ENCODE data around the gene LMNB1.
A peak's percentile ranks its signal among the peaks of the same experiment; 100 is the strongest.
"Not testable (repeated sequence)": the region's sequence is repeated elsewhere in the genome, so short reads cannot be mapped to it uniquely, and the experiment has no call there.

LMNB1 gene

DNA sequence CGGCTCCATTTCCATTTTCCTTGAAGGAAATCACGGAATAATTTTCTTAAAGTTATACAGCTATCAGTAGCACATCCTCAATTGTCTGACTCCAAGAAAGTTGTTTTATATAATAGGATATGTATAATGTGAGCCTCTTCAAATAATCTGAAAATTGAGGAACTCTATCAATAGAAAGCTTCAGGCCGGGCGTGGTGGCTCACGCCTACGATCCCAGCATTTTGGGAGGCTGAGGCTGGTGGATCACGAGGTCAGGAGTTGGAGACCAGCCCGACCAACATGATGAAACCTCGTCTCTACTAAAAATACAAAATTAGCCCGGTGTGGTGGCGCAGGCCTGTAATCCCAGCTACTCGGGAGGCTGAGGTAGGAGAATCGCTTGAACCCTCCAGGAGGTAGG is 3.4 kb upstream of the LMNB1 start:
- not testable (repeated sequence) for H4K91ac ChIP-seq (ENCODE audit: low read depth, low read length, poor library complexity); H3K4me1 ChIP-seq (ENCODE audit: control insufficient read depth in 2 of 2, insufficient read depth in 1 of 2, low read depth in 1 of 2, low read length in 2 of 2); H3K23ac ChIP-seq (ENCODE audit: low read depth, low read length, poor library complexity); H2BK5ac ChIP-seq (ENCODE audit: low read length); H3K4ac ChIP-seq (ENCODE audit: low read length); H2BK12ac ChIP-seq (ENCODE audit: low read length); H3K4me2 ChIP-seq (ENCODE audit: insufficient read depth, low read length, poor library complexity, severe bottlenecking); H3K79me1 ChIP-seq (ENCODE audit: low read depth, low read length); H3K14ac ChIP-seq (ENCODE audit: low read length); H2AK5ac ChIP-seq (ENCODE audit: low read depth, low read length); H2BK120ac ChIP-seq (ENCODE audit: low read depth, low read length); H3K9ac ChIP-seq (ENCODE audit: low read depth, low read length, poor library complexity); H2AFZ ChIP-seq (ENCODE audit: low read length); H3K9me3 ChIP-seq (replicated peaks in 1 of 2; ENCODE audit: control insufficient read depth in 2 of 2, insufficient read depth in 1 of 2, low read depth in 1 of 2, low read length in 2 of 2); H3K4me3 ChIP-seq (ENCODE audit: low read length in 2 of 2); H2BK15ac ChIP-seq (ENCODE audit: low read length); H4K8ac ChIP-seq (ENCODE audit: low read depth, low read length); H3K27ac ChIP-seq (replicated peaks; ENCODE audit: low read length); H3K18ac ChIP-seq (ENCODE audit: low read length); DNase-seq (ENCODE audit: low spot score); H3K36me3 ChIP-seq (replicated peaks in 1 of 2; ENCODE audit: control insufficient read depth in 2 of 2, insufficient read depth in 2 of 2, low read length in 2 of 2); H3K27me3 ChIP-seq (ENCODE audit: control insufficient read depth in 3 of 3, insufficient read depth in 3 of 3, low read depth in 1 of 3, low read length in 3 of 3)
- WGBS, 2 donors (ENCODE audit: extremely low coverage in 2 of 2, insufficient read length in 2 of 2, insufficient replicate concordance in 1 of 2), result no CpG with 5 or more reads among the region's 13 CpGs

GRCh38 chr5:126774595-126774994 is 2.3 kb upstream of the LMNB1 start:
- H2BK120ac ChIP-seq (ENCODE audit: low read depth, low read length); H3K27ac ChIP-seq (replicated peaks; ENCODE audit: low read length); H3K4ac ChIP-seq (ENCODE audit: low read length); H3K4me2 ChIP-seq (ENCODE audit: insufficient read depth, low read length, poor library complexity, severe bottlenecking); H3K9me3 ChIP-seq (replicated peaks in 1 of 2; ENCODE audit: control insufficient read depth in 2 of 2, insufficient read depth in 1 of 2, low read depth in 1 of 2, low read length in 2 of 2); H4K91ac ChIP-seq (ENCODE audit: low read depth, low read length, poor library complexity); H2BK5ac ChIP-seq (ENCODE audit: low read length); H3K4me1 ChIP-seq (ENCODE audit: control insufficient read depth in 2 of 2, insufficient read depth in 1 of 2, low read depth in 1 of 2, low read length in 2 of 2); H3K23ac ChIP-seq (ENCODE audit: low read depth, low read length, poor library complexity); H2BK15ac ChIP-seq (ENCODE audit: low read length); H3K18ac ChIP-seq (ENCODE audit: low read length); H3K27me3 ChIP-seq (ENCODE audit: control insufficient read depth in 3 of 3, insufficient read depth in 3 of 3, low read depth in 1 of 3, low read length in 3 of 3); H2AK5ac ChIP-seq (ENCODE audit: low read depth, low read length); H3K9ac ChIP-seq (ENCODE audit: low read depth, low read length, poor library complexity); H3K79me1 ChIP-seq (ENCODE audit: low read depth, low read length); H2AFZ ChIP-seq (ENCODE audit: low read length); H4K8ac ChIP-seq (ENCODE audit: low read depth, low read length); DNase-seq (ENCODE audit: low spot score); H2BK12ac ChIP-seq (ENCODE audit: low read length); H3K14ac ChIP-seq (ENCODE audit: low read length); H3K4me3 ChIP-seq (ENCODE audit: low read length in 2 of 2): not testable (repeated sequence)
- WGBS, 2 donors (ENCODE audit: extremely low coverage in 2 of 2, insufficient read length in 2 of 2, insufficient replicate concordance in 1 of 2), result no CpG with 5 or more reads among the region's 14 CpGs
- H3K36me3 ChIP-seq (replicated peaks in 1 of 2; ENCODE audit: control insufficient read depth in 2 of 2, insufficient read depth in 2 of 2, low read length in 2 of 2), result peaks cover 0 to 17% of the 10 kb centered on the region in 2 donors

DNA sequence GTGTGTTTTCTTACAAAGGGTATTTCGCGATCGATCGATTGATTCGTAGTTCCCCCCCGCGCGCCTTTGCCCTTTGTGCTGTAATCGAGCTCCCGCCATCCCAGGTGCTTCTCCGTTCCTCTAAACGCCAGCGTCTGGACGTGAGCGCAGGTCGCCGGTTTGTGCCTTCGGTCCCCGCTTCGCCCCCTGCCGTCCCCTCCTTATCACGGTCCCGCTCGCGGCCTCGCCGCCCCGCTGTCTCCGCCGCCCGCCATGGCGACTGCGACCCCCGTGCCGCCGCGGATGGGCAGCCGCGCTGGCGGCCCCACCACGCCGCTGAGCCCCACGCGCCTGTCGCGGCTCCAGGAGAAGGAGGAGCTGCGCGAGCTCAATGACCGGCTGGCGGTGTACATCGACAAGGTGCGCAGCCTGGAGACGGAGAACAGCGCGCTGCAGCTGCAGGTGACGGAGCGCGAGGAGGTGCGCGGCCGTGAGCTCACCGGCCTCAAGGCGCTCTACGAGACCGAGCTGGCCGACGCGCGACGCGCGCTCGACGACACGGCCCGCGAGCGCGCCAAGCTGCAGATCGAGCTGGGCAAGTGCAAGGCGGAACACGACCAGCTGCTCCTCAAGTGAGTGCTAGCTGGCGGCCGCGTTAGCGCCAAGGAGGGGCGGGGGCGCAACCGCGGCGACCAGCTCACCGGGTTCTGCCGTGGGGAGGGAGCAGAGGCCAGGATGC is 480 bp downstream of the LMNB1 start:
- H3K4me1 ChIP-seq (ENCODE audit: control insufficient read depth in 2 of 2, insufficient read depth in 1 of 2, low read depth in 1 of 2, low read length in 2 of 2), result peaks cover 0 to 12% of the 10 kb centered on the region in 2 donors
- peak overlapping the region; percentile 95 for H3K27ac ChIP-seq (replicated peaks; ENCODE audit: low read length)
- H2BK5ac ChIP-seq (ENCODE audit: low read length), result peak overlapping the region; percentile 93
- H3K9ac ChIP-seq (ENCODE audit: low read depth, low read length, poor library complexity), result peak overlapping the region; percentile 100
- peak overlapping the region; percentile 100 for H2BK15ac ChIP-seq (ENCODE audit: low read length)
- H3K27me3 ChIP-seq (ENCODE audit: control insufficient read depth in 3 of 3, insufficient read depth in 3 of 3, low read depth in 1 of 3, low read length in 3 of 3), result no peaks in the 10 kb centered on the region
- peak overlapping the region; percentile 100 for H2AK5ac ChIP-seq (ENCODE audit: low read depth, low read length)
- peak overlapping the region; percentile 97 to 100 for H3K4me3 ChIP-seq (ENCODE audit: low read length in 2 of 2)
- peak overlapping the region; percentile 99 for H3K23ac ChIP-seq (ENCODE audit: low read depth, low read length, poor library complexity)
- H3K9me3 ChIP-seq (replicated peaks in 1 of 2; ENCODE audit: control insufficient read depth in 2 of 2, insufficient read depth in 1 of 2, low read depth in 1 of 2, low read length in 2 of 2), result peaks cover 0 to 19% of the 10 kb centered on the region in 2 donors
- H2BK120ac ChIP-seq (ENCODE audit: low read depth, low read length), result peak overlapping the region; percentile 83
- H3K14ac ChIP-seq (ENCODE audit: low read length), result peak overlapping the region; percentile 99
- H2BK12ac ChIP-seq (ENCODE audit: low read length), result peak overlapping the region; percentile 47
- peaks cover 3 to 40% of the 10 kb centered on the region in 2 donors for H3K36me3 ChIP-seq (replicated peaks in 1 of 2; ENCODE audit: control insufficient read depth in 2 of 2, insufficient read depth in 2 of 2, low read length in 2 of 2)
- H3K18ac ChIP-seq (ENCODE audit: low read length), result peak overlapping the region; percentile 100
- no CpG with 5 or more reads among the region's 93 CpGs for WGBS, 2 donors (ENCODE audit: extremely low coverage in 2 of 2, insufficient read length in 2 of 2, insufficient replicate concordance in 1 of 2)
- peaks cover 8% of the 10 kb centered on the region for H3K79me1 ChIP-seq (ENCODE audit: low read depth, low read length)
- DNase-seq (ENCODE audit: low spot score), result peak; percentile 51
- peak overlapping the region; percentile 96 for H3K4ac ChIP-seq (ENCODE audit: low read length)
- peak overlapping the region; percentile 85 for H2AFZ ChIP-seq (ENCODE audit: low read length)
- peak overlapping the region; percentile 93 for H4K91ac ChIP-seq (ENCODE audit: low read depth, low read length, poor library complexity)
- H4K8ac ChIP-seq (ENCODE audit: low read depth, low read length), result peak overlapping the region; percentile 53
- peak overlapping the region; percentile 50 for H3K4me2 ChIP-seq (ENCODE audit: insufficient read depth, low read length, poor library complexity, severe bottlenecking)

- H2AFZ ChIP-seq (ENCODE audit: low read length), result peak overlapping the region; percentile 85
- DNase-seq (ENCODE audit: low spot score), result peak; percentile 91
- peaks cover 8% of the 10 kb centered on the region for H3K79me1 ChIP-seq (ENCODE audit: low read depth, low read length)
- peak overlapping the region; percentile 100 for H2AK5ac ChIP-seq (ENCODE audit: low read depth, low read length)
- H3K27me3 ChIP-seq (ENCODE audit: control insufficient read depth in 3 of 3, insufficient read depth in 3 of 3, low read depth in 1 of 3, low read length in 3 of 3), result no peaks in the 10 kb centered on the region
- H2BK12ac ChIP-seq (ENCODE audit: low read length), result no peak overlapping the region
- H2BK120ac ChIP-seq (ENCODE audit: low read depth, low read length), result peak overlapping the region; percentile 83
- peak overlapping the region; percentile 99 for H3K23ac ChIP-seq (ENCODE audit: low read depth, low read length, poor library complexity)
- peak overlapping the region; percentile 100 for H3K18ac ChIP-seq (ENCODE audit: low read length)
- H3K36me3 ChIP-seq (replicated peaks in 1 of 2; ENCODE audit: control insufficient read depth in 2 of 2, insufficient read depth in 2 of 2, low read length in 2 of 2), result peaks cover 3 to 46% of the 10 kb centered on the region in 2 donors
- peak overlapping the region; percentile 100 for H2BK15ac ChIP-seq (ENCODE audit: low read length)
- peak overlapping the region; percentile 95 for H3K27ac ChIP-seq (replicated peaks; ENCODE audit: low read length)
- peak overlapping the region; percentile 100 for H3K9ac ChIP-seq (ENCODE audit: low read depth, low read length, poor library complexity)
- peak overlapping the region; percentile 93 for H2BK5ac ChIP-seq (ENCODE audit: low read length)
- peaks cover 0 to 12% of the 10 kb centered on the region in 2 donors for H3K4me1 ChIP-seq (ENCODE audit: control insufficient read depth in 2 of 2, insufficient read depth in 1 of 2, low read depth in 1 of 2, low read length in 2 of 2)
- H3K4me2 ChIP-seq (ENCODE audit: insufficient read depth, low read length, poor library complexity, severe bottlenecking), result peak overlapping the region; percentile 57
- peak overlapping the region; percentile 97 to 100 for H3K4me3 ChIP-seq (ENCODE audit: low read length in 2 of 2)
- peak overlapping the region; percentile 93 for H4K91ac ChIP-seq (ENCODE audit: low read depth, low read length, poor library complexity)
- peaks cover 0 to 22% of the 10 kb centered on the region in 2 donors for H3K9me3 ChIP-seq (replicated peaks in 1 of 2; ENCODE audit: control insufficient read depth in 2 of 2, insufficient read depth in 1 of 2, low read depth in 1 of 2, low read length in 2 of 2)
- WGBS, 2 donors (ENCODE audit: extremely low coverage in 2 of 2, insufficient read length in 2 of 2, insufficient replicate concordance in 1 of 2), result no CpG with 5 or more reads among the region's 66 CpGs
- peak overlapping the region; percentile 96 for H3K4ac ChIP-seq (ENCODE audit: low read length)
- H4K8ac ChIP-seq (ENCODE audit: low read depth, low read length), result peak overlapping the region; percentile 53
- peak overlapping the region; percentile 99 for H3K14ac ChIP-seq (ENCODE audit: low read length)
These were observed 1.2 kb downstream of the LMNB1 start for GRCh38 chr5:126777975-126778674.

Data from neuronal stem cell (in vitro differentiated cells).